ENCODE data around the gene CAMSAP2.

GRCh38 chr1:200738327-200738948 is at the start of gene CAMSAP2:
- TF ChIP-seq EZH2 (IDR thresholded peaks at IDR 0.05; ENCODE audit: borderline replicate concordance), result no peak
- TF ChIP-seq, protein P1, sequence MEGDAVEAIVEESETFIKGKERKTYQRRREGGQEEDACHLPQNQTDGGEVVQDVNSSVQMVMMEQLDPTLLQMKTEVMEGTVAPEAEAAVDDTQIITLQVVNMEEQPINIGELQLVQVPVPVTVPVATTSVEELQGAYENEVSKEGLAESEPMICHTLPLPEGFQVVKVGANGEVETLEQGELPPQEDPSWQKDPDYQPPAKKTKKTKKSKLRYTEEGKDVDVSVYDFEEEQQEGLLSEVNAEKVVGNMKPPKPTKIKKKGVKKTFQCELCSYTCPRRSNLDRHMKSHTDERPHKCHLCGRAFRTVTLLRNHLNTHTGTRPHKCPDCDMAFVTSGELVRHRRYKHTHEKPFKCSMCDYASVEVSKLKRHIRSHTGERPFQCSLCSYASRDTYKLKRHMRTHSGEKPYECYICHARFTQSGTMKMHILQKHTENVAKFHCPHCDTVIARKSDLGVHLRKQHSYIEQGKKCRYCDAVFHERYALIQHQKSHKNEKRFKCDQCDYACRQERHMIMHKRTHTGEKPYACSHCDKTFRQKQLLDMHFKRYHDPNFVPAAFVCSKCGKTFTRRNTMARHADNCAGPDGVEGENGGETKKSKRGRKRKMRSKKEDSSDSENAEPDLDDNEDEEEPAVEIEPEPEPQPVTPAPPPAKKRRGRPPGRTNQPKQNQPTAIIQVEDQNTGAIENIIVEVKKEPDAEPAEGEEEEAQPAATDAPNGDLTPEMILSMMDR (IDR thresholded peaks at IDR 0.05; ENCODE audit: poor library complexity), result no peak
- no peak for TF ChIP-seq EZH2phosphoT487 (IDR thresholded peaks at IDR 0.05; ENCODE audit: low read depth, severe bottlenecking, unreplicated experiment)
